GM23338 (cell line): ENCODE measurements around the gene BCO1.

Source experiments
- CREB1 ChIP-seq: fragments of 250-450 bp; sonication (Bioruptor Pico); IDR thresholded peaks from 2 replicates; pipeline ENCODE4 v1.5.0; 2020; ENCODE audit warnings: low read depth, mild to moderate bottlenecking, moderate library complexity
- EZH2 ChIP-seq: fragments of 200-600 bp; sonication (generic); IDR thresholded peaks from one replicate; pipeline ENCODE4 v1.8.0; 2017; ENCODE audit warnings: antibody characterized with exemption, mild to moderate bottlenecking, low read depth; ENCODE audit not compliant: unreplicated experiment
- EZH2phosphoT487 ChIP-seq: fragments of 200-600 bp; sonication (generic); IDR thresholded peaks from one replicate; pipeline ENCODE4 v1.8.1; 2018; ENCODE audit warnings: antibody characterized with exemption; ENCODE audit not compliant: unreplicated experiment
- JUNB ChIP-seq: IDR thresholded peaks from one replicate; pipeline ENCODE4 v1.6.1; 2016; ENCODE audit warnings: antibody characterized with exemption; ENCODE audit not compliant: unreplicated experiment
- NANOG ChIP-seq: IDR thresholded peaks from 2 replicates; pipeline ENCODE4 v1.6.1; 2016; ENCODE audit warnings: antibody characterized with exemption, borderline replicate concordance
- POLR2AphosphoS5 ChIP-seq: IDR thresholded peaks from 2 replicates; pipeline ENCODE4 v1.6.1; 2016; ENCODE audit warnings: antibody characterized with exemption, low read depth
- STAT1 ChIP-seq: IDR thresholded peaks from one replicate; pipeline ENCODE4 v1.6.1; 2016; ENCODE audit warnings: antibody characterized with exemption; ENCODE audit not compliant: unreplicated experiment
- ZNF114 ChIP-seq: fragments of 250-450 bp; sonication (Bioruptor Pico); IDR thresholded peaks from 2 replicates; pipeline ENCODE4 v1.5.0; 2020; ENCODE audit warnings: mild to moderate bottlenecking, moderate library complexity
- ZNF331 ChIP-seq: fragments of 250-450 bp; sonication (Bioruptor Pico); IDR thresholded peaks from 2 replicates; pipeline ENCODE4 v1.5.0; 2020; ENCODE audit warnings: low read depth, mild to moderate bottlenecking, moderate library complexity
- TF ChIP-seq, protein P1 (sequence below), 2 experiments: fragments of 200-600 bp in 1 of 2; sonication (generic) in 1 of 2; conservative IDR thresholded peaks; 2 replicates each; pipeline versions ENCODE4 v1.5.1 to v1.6.1; 2016 to 2017; ENCODE audit warnings: antibody characterized with exemption in 2 of 2, low read depth in 2 of 2, mild to moderate bottlenecking in 2 of 2, moderate library complexity in 1 of 2
- TF ChIP-seq, protein P2 (sequence below): IDR thresholded peaks from one replicate; pipeline ENCODE4 v1.6.1; 2018; ENCODE audit warnings: antibody characterized with exemption; ENCODE audit not compliant: unreplicated experiment
- TF ChIP-seq, protein P3 (sequence below): IDR thresholded peaks from 2 replicates; pipeline ENCODE4 v1.6.1; 2016; ENCODE audit warnings: antibody characterized with exemption
- TF ChIP-seq, protein P4 (sequence below): fragments of 250-450 bp; sonication (Bioruptor Pico); IDR thresholded peaks from 2 replicates; pipeline ENCODE4 v1.5.0; 2020; ENCODE audit warnings: mild to moderate bottlenecking, moderate library complexity

DNA sequence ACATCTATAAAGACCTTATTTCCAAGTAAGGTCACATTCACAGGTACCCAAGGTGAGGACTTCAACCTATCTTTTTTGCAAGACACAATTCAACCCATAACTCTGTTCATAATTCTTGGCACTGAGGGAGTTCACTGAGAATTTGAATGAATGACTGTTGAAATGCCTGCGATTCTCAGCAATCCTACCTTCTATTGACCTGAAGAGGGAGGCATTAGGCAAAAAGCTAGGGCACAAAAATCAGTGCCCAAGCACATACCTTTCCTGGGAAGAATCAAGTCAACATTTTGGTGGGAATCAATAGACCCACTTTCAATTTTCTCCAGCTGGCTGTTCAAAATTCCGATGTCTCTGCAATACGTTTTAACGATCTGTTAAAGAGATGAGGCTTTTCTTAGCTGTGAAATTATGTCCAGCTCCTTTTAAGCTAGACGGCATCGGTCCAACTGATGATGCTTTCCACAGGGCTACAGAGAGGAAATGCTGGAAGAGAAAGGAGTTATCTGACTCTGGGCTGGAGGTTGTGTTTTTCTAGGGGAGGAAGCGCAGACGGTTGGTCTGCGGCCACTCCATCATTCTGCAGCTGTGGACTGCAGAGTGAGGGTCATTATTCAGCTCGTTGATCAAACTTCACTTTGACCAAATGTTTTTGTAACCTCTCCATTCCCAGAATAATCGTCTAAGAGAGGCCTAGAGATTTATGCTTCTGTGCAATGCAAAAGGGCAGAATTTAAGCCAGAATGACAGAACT lies 25.2 kb downstream of the BCO1 start:
- TF ChIP-seq, protein P1, sequence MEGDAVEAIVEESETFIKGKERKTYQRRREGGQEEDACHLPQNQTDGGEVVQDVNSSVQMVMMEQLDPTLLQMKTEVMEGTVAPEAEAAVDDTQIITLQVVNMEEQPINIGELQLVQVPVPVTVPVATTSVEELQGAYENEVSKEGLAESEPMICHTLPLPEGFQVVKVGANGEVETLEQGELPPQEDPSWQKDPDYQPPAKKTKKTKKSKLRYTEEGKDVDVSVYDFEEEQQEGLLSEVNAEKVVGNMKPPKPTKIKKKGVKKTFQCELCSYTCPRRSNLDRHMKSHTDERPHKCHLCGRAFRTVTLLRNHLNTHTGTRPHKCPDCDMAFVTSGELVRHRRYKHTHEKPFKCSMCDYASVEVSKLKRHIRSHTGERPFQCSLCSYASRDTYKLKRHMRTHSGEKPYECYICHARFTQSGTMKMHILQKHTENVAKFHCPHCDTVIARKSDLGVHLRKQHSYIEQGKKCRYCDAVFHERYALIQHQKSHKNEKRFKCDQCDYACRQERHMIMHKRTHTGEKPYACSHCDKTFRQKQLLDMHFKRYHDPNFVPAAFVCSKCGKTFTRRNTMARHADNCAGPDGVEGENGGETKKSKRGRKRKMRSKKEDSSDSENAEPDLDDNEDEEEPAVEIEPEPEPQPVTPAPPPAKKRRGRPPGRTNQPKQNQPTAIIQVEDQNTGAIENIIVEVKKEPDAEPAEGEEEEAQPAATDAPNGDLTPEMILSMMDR (conservative IDR thresholded peaks at IDR 0.05; ENCODE audit: low read depth in 2 of 2) = peak; percentile 30 to 56
- TF ChIP-seq EZH2phosphoT487 (no peak), EZH2 (no peak), POLR2AphosphoS5 (no peak), CREB1 (CRISPR knock-in tag) (no peak), STAT1 (no peak), JUNB (no peak), NANOG (no peak), ZNF331 (CRISPR knock-in tag) (no peak), ZNF114 (CRISPR knock-in tag) (no peak)
- TF ChIP-seq, protein P2, sequence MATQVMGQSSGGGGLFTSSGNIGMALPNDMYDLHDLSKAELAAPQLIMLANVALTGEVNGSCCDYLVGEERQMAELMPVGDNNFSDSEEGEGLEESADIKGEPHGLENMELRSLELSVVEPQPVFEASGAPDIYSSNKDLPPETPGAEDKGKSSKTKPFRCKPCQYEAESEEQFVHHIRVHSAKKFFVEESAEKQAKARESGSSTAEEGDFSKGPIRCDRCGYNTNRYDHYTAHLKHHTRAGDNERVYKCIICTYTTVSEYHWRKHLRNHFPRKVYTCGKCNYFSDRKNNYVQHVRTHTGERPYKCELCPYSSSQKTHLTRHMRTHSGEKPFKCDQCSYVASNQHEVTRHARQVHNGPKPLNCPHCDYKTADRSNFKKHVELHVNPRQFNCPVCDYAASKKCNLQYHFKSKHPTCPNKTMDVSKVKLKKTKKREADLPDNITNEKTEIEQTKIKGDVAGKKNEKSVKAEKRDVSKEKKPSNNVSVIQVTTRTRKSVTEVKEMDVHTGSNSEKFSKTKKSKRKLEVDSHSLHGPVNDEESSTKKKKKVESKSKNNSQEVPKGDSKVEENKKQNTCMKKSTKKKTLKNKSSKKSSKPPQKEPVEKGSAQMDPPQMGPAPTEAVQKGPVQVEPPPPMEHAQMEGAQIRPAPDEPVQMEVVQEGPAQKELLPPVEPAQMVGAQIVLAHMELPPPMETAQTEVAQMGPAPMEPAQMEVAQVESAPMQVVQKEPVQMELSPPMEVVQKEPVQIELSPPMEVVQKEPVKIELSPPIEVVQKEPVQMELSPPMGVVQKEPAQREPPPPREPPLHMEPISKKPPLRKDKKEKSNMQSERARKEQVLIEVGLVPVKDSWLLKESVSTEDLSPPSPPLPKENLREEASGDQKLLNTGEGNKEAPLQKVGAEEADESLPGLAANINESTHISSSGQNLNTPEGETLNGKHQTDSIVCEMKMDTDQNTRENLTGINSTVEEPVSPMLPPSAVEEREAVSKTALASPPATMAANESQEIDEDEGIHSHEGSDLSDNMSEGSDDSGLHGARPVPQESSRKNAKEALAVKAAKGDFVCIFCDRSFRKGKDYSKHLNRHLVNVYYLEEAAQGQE = no peak
- TF ChIP-seq, protein P3, sequence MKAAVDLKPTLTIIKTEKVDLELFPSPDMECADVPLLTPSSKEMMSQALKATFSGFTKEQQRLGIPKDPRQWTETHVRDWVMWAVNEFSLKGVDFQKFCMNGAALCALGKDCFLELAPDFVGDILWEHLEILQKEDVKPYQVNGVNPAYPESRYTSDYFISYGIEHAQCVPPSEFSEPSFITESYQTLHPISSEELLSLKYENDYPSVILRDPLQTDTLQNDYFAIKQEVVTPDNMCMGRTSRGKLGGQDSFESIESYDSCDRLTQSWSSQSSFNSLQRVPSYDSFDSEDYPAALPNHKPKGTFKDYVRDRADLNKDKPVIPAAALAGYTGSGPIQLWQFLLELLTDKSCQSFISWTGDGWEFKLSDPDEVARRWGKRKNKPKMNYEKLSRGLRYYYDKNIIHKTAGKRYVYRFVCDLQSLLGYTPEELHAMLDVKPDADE = no peak
- TF ChIP-seq, protein P4, sequence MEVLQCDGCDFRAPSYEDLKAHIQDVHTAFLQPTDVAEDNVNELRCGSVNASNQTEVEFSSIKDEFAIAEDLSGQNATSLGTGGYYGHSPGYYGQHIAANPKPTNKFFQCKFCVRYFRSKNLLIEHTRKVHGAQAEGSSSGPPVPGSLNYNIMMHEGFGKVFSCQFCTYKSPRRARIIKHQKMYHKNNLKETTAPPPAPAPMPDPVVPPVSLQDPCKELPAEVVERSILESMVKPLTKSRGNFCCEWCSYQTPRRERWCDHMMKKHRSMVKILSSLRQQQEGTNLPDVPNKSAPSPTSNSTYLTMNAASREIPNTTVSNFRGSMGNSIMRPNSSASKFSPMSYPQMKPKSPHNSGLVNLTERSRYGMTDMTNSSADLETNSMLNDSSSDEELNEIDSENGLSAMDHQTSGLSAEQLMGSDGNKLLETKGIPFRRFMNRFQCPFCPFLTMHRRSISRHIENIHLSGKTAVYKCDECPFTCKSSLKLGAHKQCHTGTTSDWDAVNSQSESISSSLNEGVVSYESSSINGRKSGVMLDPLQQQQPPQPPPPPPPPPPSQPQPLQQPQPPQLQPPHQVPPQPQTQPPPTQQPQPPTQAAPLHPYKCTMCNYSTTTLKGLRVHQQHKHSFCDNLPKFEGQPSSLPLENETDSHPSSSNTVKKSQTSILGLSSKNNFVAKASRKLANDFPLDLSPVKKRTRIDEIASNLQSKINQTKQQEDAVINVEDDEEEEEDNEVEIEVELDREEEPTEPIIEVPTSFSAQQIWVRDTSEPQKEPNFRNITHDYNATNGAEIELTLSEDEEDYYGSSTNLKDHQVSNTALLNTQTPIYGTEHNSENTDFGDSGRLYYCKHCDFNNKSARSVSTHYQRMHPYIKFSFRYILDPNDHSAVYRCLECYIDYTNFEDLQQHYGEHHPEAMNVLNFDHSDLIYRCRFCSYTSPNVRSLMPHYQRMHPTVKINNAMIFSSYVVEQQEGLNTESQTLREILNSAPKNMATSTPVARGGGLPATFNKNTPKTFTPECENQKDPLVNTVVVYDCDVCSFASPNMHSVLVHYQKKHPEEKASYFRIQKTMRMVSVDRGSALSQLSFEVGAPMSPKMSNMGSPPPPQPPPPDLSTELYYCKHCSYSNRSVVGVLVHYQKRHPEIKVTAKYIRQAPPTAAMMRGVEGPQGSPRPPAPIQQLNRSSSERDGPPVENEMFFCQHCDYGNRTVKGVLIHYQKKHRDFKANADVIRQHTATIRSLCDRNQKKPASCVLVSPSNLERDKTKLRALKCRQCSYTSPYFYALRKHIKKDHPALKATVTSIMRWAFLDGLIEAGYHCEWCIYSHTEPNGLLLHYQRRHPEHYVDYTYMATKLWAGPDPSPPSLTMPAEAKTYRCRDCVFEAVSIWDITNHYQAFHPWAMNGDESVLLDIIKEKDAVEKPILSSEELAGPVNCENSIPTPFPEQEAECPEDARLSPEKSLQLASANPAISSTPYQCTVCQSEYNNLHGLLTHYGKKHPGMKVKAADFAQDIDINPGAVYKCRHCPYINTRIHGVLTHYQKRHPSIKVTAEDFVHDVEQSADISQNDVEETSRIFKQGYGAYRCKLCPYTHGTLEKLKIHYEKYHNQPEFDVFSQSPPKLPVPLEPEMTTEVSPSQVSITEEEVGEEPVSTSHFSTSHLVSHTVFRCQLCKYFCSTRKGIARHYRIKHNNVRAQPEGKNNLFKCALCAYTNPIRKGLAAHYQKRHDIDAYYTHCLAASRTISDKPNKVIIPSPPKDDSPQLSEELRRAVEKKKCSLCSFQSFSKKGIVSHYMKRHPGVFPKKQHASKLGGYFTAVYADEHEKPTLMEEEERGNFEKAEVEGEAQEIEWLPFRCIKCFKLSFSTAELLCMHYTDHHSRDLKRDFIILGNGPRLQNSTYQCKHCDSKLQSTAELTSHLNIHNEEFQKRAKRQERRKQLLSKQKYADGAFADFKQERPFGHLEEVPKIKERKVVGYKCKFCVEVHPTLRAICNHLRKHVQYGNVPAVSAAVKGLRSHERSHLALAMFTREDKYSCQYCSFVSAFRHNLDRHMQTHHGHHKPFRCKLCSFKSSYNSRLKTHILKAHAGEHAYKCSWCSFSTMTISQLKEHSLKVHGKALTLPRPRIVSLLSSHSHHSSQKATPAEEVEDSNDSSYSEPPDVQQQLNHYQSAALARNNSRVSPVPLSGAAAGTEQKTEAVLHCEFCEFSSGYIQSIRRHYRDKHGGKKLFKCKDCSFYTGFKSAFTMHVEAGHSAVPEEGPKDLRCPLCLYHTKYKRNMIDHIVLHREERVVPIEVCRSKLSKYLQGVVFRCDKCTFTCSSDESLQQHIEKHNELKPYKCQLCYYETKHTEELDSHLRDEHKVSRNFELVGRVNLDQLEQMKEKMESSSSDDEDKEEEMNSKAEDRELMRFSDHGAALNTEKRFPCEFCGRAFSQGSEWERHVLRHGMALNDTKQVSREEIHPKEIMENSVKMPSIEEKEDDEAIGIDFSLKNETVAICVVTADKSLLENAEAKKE (CRISPR knock-in tag) = no peak
